ENCODE results near the gene ATM.

Gene ATM

GRCh38 chr11:108302121-108302785, 79.4 kb downstream of the ATM start:
- Histone ChIP-seq H3K4me3 (ENCODE audit: control insufficient read depth in 1 of 7, extremely low read depth in 1 of 7, insufficient read depth in 4 of 7, low read depth in 2 of 7, low read length in 6 of 7) (no peak overlapping the region), H3K27me3 (replicated peaks in 2 of 5; ENCODE audit: control insufficient read depth in 4 of 5, insufficient read depth in 5 of 5, low read length in 4 of 5) (no peaks in the 10 kb centered on the region), H3K27ac (ENCODE audit: insufficient read depth in 1 of 2, low read depth in 1 of 2, low read length in 2 of 2, poor library complexity in 1 of 2, severe bottlenecking in 2 of 2) (no peak overlapping the region), H3K36me3 (ENCODE audit: control insufficient read depth in 4 of 4, insufficient read depth in 4 of 4, low read length in 3 of 4) (peaks cover 6 to 44% (median 16%) of the 10 kb centered on the region in 4 experiments), H3K4me1 (ENCODE audit: control extremely low read depth in 1 of 4, control insufficient read depth in 4 of 4, insufficient read depth in 4 of 4, low read length in 3 of 4) (no peaks in the 10 kb centered on the region), H3K9me3 (ENCODE audit: control extremely low read depth in 1 of 5, control insufficient read depth in 4 of 5, insufficient read depth in 2 of 5, low read depth in 1 of 5, low read length in 4 of 5) (peaks cover 0 to 3% (median 0%) of the 10 kb centered on the region in 5 experiments)
- ChIA-PET CTCF (interaction anchor here (1.0 kb wide), 1 partner anchor 79 kb away, joined by 3 read pairs; the partner anchor contains the start of genes ATM and NPAT), POLR2A (no interaction called here)
- WGBS (ENCODE audit: insufficient coverage) = no CpG with 5 or more reads among the region's 1 CpG
- DNase-seq = peak in 1 of 3 donors; percentile 7

GRCh38 chr11:108307751-108308150, 84.9 kb downstream of the ATM start:
- ChIA-PET POLR2A (no interaction called here), CTCF (no interaction called here)
- no peaks in the 10 kb centered on the region for H3K27me3 ChIP-seq (replicated peaks in 2 of 5; ENCODE audit: control insufficient read depth in 4 of 5, insufficient read depth in 5 of 5, low read length in 4 of 5)
- 100% methylated on average over 2 of the region's 3 CpGs for WGBS (ENCODE audit: insufficient coverage)
- H3K4me1 ChIP-seq (ENCODE audit: control extremely low read depth in 1 of 4, control insufficient read depth in 4 of 4, insufficient read depth in 4 of 4, low read length in 3 of 4) = no peaks in the 10 kb centered on the region
- no peak for DNase-seq
- H3K36me3 ChIP-seq (ENCODE audit: control insufficient read depth in 4 of 4, insufficient read depth in 4 of 4, low read length in 3 of 4) = peaks cover 2 to 41% (median 14%) of the 10 kb centered on the region in 4 experiments
- no peak overlapping the region for H3K4me3 ChIP-seq (ENCODE audit: control insufficient read depth in 1 of 7, extremely low read depth in 1 of 7, insufficient read depth in 4 of 7, low read depth in 2 of 7, low read length in 6 of 7)
- H3K9me3 ChIP-seq (ENCODE audit: control extremely low read depth in 1 of 5, control insufficient read depth in 4 of 5, insufficient read depth in 2 of 5, low read depth in 1 of 5, low read length in 4 of 5) = no peaks in the 10 kb centered on the region
- no peak overlapping the region for H3K27ac ChIP-seq (ENCODE audit: insufficient read depth in 1 of 2, low read depth in 1 of 2, low read length in 2 of 2, poor library complexity in 1 of 2, severe bottlenecking in 2 of 2)

- no peaks in the 10 kb centered on the region for H3K4me1 ChIP-seq (ENCODE audit: control extremely low read depth in 1 of 4, control insufficient read depth in 4 of 4, insufficient read depth in 4 of 4, low read length in 3 of 4)
- CTCF ChIA-PET = no interaction called here
- H3K9me3 ChIP-seq (ENCODE audit: control extremely low read depth in 1 of 5, control insufficient read depth in 4 of 5, insufficient read depth in 2 of 5, low read depth in 1 of 5, low read length in 4 of 5) = no peaks in the 10 kb centered on the region
- H3K27ac ChIP-seq (ENCODE audit: insufficient read depth in 1 of 2, low read depth in 1 of 2, low read length in 2 of 2, poor library complexity in 1 of 2, severe bottlenecking in 2 of 2) = no peak overlapping the region
- no peak overlapping the region for H3K4me3 ChIP-seq (ENCODE audit: control insufficient read depth in 1 of 7, extremely low read depth in 1 of 7, insufficient read depth in 4 of 7, low read depth in 2 of 7, low read length in 6 of 7)
- 100% methylated on average over 1 of the region's 2 CpGs for WGBS (ENCODE audit: insufficient coverage)
- H3K27me3 ChIP-seq (replicated peaks in 2 of 5; ENCODE audit: control insufficient read depth in 4 of 5, insufficient read depth in 5 of 5, low read length in 4 of 5) = no peaks in the 10 kb centered on the region
- POLR2A ChIA-PET = no interaction called here
- no peak for DNase-seq
- H3K36me3 ChIP-seq (ENCODE audit: control insufficient read depth in 4 of 4, insufficient read depth in 4 of 4, low read length in 3 of 4) = peaks cover 10 to 38% (median 15%) of the 10 kb centered on the region in 4 experiments
Measured at GRCh38 chr11:108313444-108313843, 90.6 kb downstream of the ATM start.

- DNase-seq = no peak
- Histone ChIP-seq H3K36me3 (ENCODE audit: control insufficient read depth in 4 of 4, insufficient read depth in 4 of 4, low read length in 3 of 4) (peaks cover 9 to 48% (median 20%) of the 10 kb centered on the region in 4 experiments), H3K4me3 (ENCODE audit: control insufficient read depth in 1 of 7, extremely low read depth in 1 of 7, insufficient read depth in 4 of 7, low read depth in 2 of 7, low read length in 6 of 7) (no peak overlapping the region), H3K9me3 (ENCODE audit: control extremely low read depth in 1 of 5, control insufficient read depth in 4 of 5, insufficient read depth in 2 of 5, low read depth in 1 of 5, low read length in 4 of 5) (no peaks in the 10 kb centered on the region), H3K27me3 (replicated peaks in 2 of 5; ENCODE audit: control insufficient read depth in 4 of 5, insufficient read depth in 5 of 5, low read length in 4 of 5) (no peaks in the 10 kb centered on the region), H3K27ac (ENCODE audit: insufficient read depth in 1 of 2, low read depth in 1 of 2, low read length in 2 of 2, poor library complexity in 1 of 2, severe bottlenecking in 2 of 2) (no peak overlapping the region), H3K4me1 (ENCODE audit: control extremely low read depth in 1 of 4, control insufficient read depth in 4 of 4, insufficient read depth in 4 of 4, low read length in 3 of 4) (no peaks in the 10 kb centered on the region)
- 100% methylated on average over 3 of the region's 3 CpGs for WGBS (ENCODE audit: insufficient coverage)
- CTCF ChIA-PET = no interaction called here
- POLR2A ChIA-PET = interaction anchor here (0.5 kb wide), 1 partner anchor 588 kb away, joined by 3 read pairs; no protein-coding TSS in a partner anchor
Measured at GRCh38 chr11:108316061-108316460, 93.2 kb downstream of the ATM start.

- CTCF ChIA-PET = no interaction called here
- no peak overlapping the region for H3K27ac ChIP-seq (ENCODE audit: insufficient read depth in 1 of 2, low read depth in 1 of 2, low read length in 2 of 2, poor library complexity in 1 of 2, severe bottlenecking in 2 of 2)
- H3K36me3 ChIP-seq (ENCODE audit: control insufficient read depth in 4 of 4, insufficient read depth in 4 of 4, low read length in 3 of 4) = peaks cover 8 to 45% (median 17%) of the 10 kb centered on the region in 4 experiments
- no peaks in the 10 kb centered on the region for H3K4me1 ChIP-seq (ENCODE audit: control extremely low read depth in 1 of 4, control insufficient read depth in 4 of 4, insufficient read depth in 4 of 4, low read length in 3 of 4)
- DNase-seq = no peak
- no peaks in the 10 kb centered on the region for H3K27me3 ChIP-seq (replicated peaks in 2 of 5; ENCODE audit: control insufficient read depth in 4 of 5, insufficient read depth in 5 of 5, low read length in 4 of 5)
- no peak overlapping the region for H3K4me3 ChIP-seq (ENCODE audit: control insufficient read depth in 1 of 7, extremely low read depth in 1 of 7, insufficient read depth in 4 of 7, low read depth in 2 of 7, low read length in 6 of 7)
- POLR2A ChIA-PET = no interaction called here
- no peaks in the 10 kb centered on the region for H3K9me3 ChIP-seq (ENCODE audit: control extremely low read depth in 1 of 5, control insufficient read depth in 4 of 5, insufficient read depth in 2 of 5, low read depth in 1 of 5, low read length in 4 of 5)
Measured at GRCh38 chr11:108319541-108320145, 96.8 kb downstream of the ATM start.

GRCh38 chr11:108322666-108323065, 99.8 kb downstream of the ATM start:
- no peaks in the 10 kb centered on the region for H3K4me1 ChIP-seq (ENCODE audit: control extremely low read depth in 1 of 4, control insufficient read depth in 4 of 4, insufficient read depth in 4 of 4, low read length in 3 of 4)
- no peak overlapping the region for H3K27ac ChIP-seq (ENCODE audit: insufficient read depth in 1 of 2, low read depth in 1 of 2, low read length in 2 of 2, poor library complexity in 1 of 2, severe bottlenecking in 2 of 2)
- no peaks in the 10 kb centered on the region for H3K27me3 ChIP-seq (replicated peaks in 2 of 5; ENCODE audit: control insufficient read depth in 4 of 5, insufficient read depth in 5 of 5, low read length in 4 of 5)
- DNase-seq = no peak
- WGBS (ENCODE audit: insufficient coverage) = 100% methylated on average over 1 of the region's 3 CpGs
- peaks cover 2 to 48% (median 10%) of the 10 kb centered on the region in 4 experiments for H3K36me3 ChIP-seq (ENCODE audit: control insufficient read depth in 4 of 4, insufficient read depth in 4 of 4, low read length in 3 of 4)
- POLR2A ChIA-PET = no interaction called here
- CTCF ChIA-PET = no interaction called here
- H3K4me3 ChIP-seq (ENCODE audit: control insufficient read depth in 1 of 7, extremely low read depth in 1 of 7, insufficient read depth in 4 of 7, low read depth in 2 of 7, low read length in 6 of 7) = no peak overlapping the region
- no peaks in the 10 kb centered on the region for H3K9me3 ChIP-seq (ENCODE audit: control extremely low read depth in 1 of 5, control insufficient read depth in 4 of 5, insufficient read depth in 2 of 5, low read depth in 1 of 5, low read length in 4 of 5)

- POLR2A ChIA-PET = no interaction called here
Measured at GRCh38 chr11:108324587-108324986, 101.7 kb downstream of the ATM start.

More at GRCh38 chr11:108324587-108324986, 101.7 kb downstream of the ATM start:
- Histone ChIP-seq H3K4me3 (ENCODE audit: control insufficient read depth in 1 of 7, extremely low read depth in 1 of 7, insufficient read depth in 4 of 7, low read depth in 2 of 7, low read length in 6 of 7) (no peak overlapping the region), H3K27me3 (replicated peaks in 2 of 5; ENCODE audit: control insufficient read depth in 4 of 5, insufficient read depth in 5 of 5, low read length in 4 of 5) (no peaks in the 10 kb centered on the region), H3K9me3 (ENCODE audit: control extremely low read depth in 1 of 5, control insufficient read depth in 4 of 5, insufficient read depth in 2 of 5, low read depth in 1 of 5, low read length in 4 of 5) (no peaks in the 10 kb centered on the region), H3K27ac (ENCODE audit: insufficient read depth in 1 of 2, low read depth in 1 of 2, low read length in 2 of 2, poor library complexity in 1 of 2, severe bottlenecking in 2 of 2) (no peak overlapping the region), H3K36me3 (ENCODE audit: control insufficient read depth in 4 of 4, insufficient read depth in 4 of 4, low read length in 3 of 4) (peaks cover 6 to 54% (median 9%) of the 10 kb centered on the region in 4 experiments), H3K4me1 (ENCODE audit: control extremely low read depth in 1 of 4, control insufficient read depth in 4 of 4, insufficient read depth in 4 of 4, low read length in 3 of 4) (no peaks in the 10 kb centered on the region)
- CTCF ChIA-PET = no interaction called here
- DNase-seq = peak in 1 of 3 donors; percentile 6

Measured in common myeloid progenitor, CD34-positive (primary cell).